GM10266 (cell line): Measurements from ENCODE around the gene POLR3C.

Source experiments
- DNase-seq: peaks from one replicate; pipeline ENCODE4 v3.0.0; 2012; ENCODE audit errors: extremely low spot score
- TF ChIP-seq, protein P1 (sequence below): IDR thresholded peaks from 2 replicates; pipeline ENCODE4 v1.5.1; 2012; ENCODE audit warnings: mild to moderate bottlenecking, low read depth; ENCODE audit not compliant: control insufficient read depth, insufficient read depth; ENCODE audit errors: missing control alignments

Gene POLR3C

DNA sequence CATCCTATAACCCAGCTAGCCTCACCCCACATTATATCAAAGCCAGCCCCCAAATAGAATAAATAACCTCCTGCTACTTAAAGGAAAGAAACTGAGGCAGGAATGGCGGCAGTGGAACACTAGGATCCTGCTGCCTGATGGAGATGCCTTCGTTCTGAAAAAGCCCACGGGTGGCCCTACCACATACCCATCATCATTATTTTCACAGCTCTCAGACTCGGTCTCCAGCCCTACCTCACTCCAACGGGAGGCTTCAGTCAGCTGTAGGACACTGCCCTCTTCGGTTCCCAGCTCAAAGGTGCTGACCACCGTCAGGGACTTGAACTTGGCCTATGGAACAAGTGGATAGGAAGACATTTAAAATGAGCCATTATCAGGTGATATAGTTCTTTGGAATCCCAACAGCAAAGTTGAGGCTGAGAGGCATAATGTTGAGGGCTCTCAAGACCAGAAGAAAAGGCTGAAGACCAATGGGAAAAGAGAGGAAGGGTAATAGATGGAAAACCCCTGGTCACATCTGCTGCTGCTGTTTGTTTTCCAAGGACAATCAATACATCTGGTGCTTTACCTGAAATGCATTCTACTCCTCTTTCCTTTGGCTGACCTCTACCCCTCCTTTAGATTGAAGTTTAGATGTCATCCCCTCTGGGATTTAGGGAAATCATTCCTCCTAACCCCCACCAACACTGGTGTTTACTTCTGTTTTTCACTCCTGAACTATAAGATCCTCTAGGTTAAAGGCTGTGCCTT lies 69.5 kb downstream of the POLR3C start:
- no peak for DNase-seq
- TF ChIP-seq, protein P1, sequence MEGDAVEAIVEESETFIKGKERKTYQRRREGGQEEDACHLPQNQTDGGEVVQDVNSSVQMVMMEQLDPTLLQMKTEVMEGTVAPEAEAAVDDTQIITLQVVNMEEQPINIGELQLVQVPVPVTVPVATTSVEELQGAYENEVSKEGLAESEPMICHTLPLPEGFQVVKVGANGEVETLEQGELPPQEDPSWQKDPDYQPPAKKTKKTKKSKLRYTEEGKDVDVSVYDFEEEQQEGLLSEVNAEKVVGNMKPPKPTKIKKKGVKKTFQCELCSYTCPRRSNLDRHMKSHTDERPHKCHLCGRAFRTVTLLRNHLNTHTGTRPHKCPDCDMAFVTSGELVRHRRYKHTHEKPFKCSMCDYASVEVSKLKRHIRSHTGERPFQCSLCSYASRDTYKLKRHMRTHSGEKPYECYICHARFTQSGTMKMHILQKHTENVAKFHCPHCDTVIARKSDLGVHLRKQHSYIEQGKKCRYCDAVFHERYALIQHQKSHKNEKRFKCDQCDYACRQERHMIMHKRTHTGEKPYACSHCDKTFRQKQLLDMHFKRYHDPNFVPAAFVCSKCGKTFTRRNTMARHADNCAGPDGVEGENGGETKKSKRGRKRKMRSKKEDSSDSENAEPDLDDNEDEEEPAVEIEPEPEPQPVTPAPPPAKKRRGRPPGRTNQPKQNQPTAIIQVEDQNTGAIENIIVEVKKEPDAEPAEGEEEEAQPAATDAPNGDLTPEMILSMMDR, result no peak
